ENCODE measurements around the gene CHAF1A.

CHAF1A gene

GRCh38 chr19:4453232-4454179, 51.1 kb downstream of the CHAF1A start:
- no peak overlapping the region for H3K4me2 ChIP-seq (ENCODE audit: insufficient read depth, low read length)
- no peak overlapping the region for H3K4me3 ChIP-seq (ENCODE audit: low read depth in 1 of 2, low read length in 2 of 2)
- H3K4me1 ChIP-seq (ENCODE audit: insufficient read depth, low read length): peaks cover 26% of the 10 kb centered on the region
- ATAC-seq (ENCODE audit: insufficient read depth, low read depth): no peak
- H3K9me3 ChIP-seq (ENCODE audit: insufficient read depth, low read length, severe bottlenecking): no peaks in the 10 kb centered on the region
- H2AFZ ChIP-seq (ENCODE audit: low read depth, low read length): no peak overlapping the region
- H3K36me3 ChIP-seq (ENCODE audit: insufficient read depth, low read length): peaks cover 52% of the 10 kb centered on the region
- no peak for DNase-seq
- H3K27me3 ChIP-seq (ENCODE audit: insufficient read depth, low read length, poor library complexity): no peaks in the 10 kb centered on the region
- H3K79me2 ChIP-seq (ENCODE audit: insufficient read depth, low read length): peaks cover 29% of the 10 kb centered on the region
- peaks cover 56% of the 10 kb centered on the region for H4K20me1 ChIP-seq (ENCODE audit: insufficient read depth, low read length)
- TF ChIP-seq EZH2 (IDR thresholded peaks at IDR 0.05; ENCODE audit: borderline replicate concordance, low read depth, low read length, severe bottlenecking) (no peak), CTCF (IDR thresholded peaks at IDR 0.05; ENCODE audit: borderline replicate concordance, extremely low read depth, low read length, poor library complexity, severe bottlenecking) (no peak)
- H3K27ac ChIP-seq (ENCODE audit: low read length): no peak overlapping the region
- H3K9ac ChIP-seq (ENCODE audit: low read depth, low read length): no peak overlapping the region

- Histone ChIP-seq H3K4me3 (ENCODE audit: low read depth in 1 of 2, low read length in 2 of 2) (peak overlapping the region in 1 of 2 experiments; percentile 5; a peak in 1 of 4 replicates), H3K4me2 (ENCODE audit: insufficient read depth, low read length) (peak overlapping the region; percentile 79), H2AFZ (ENCODE audit: low read depth, low read length) (no peak overlapping the region), H3K79me2 (ENCODE audit: insufficient read depth, low read length) (peaks cover 29% of the 10 kb centered on the region), H4K20me1 (ENCODE audit: insufficient read depth, low read length) (peaks cover 45% of the 10 kb centered on the region), H3K9me3 (ENCODE audit: insufficient read depth, low read length, severe bottlenecking) (no peaks in the 10 kb centered on the region), H3K4me1 (ENCODE audit: insufficient read depth, low read length) (peaks cover 26% of the 10 kb centered on the region), H3K9ac (ENCODE audit: low read depth, low read length) (no peak overlapping the region), H3K36me3 (ENCODE audit: insufficient read depth, low read length) (peaks cover 39% of the 10 kb centered on the region), H3K27ac (ENCODE audit: low read length) (no peak overlapping the region), H3K27me3 (ENCODE audit: insufficient read depth, low read length, poor library complexity) (no peaks in the 10 kb centered on the region)
- TF ChIP-seq CTCF (IDR thresholded peaks at IDR 0.05; ENCODE audit: borderline replicate concordance, extremely low read depth, low read length, poor library complexity, severe bottlenecking) (no peak), EZH2 (IDR thresholded peaks at IDR 0.05; ENCODE audit: borderline replicate concordance, low read depth, low read length, severe bottlenecking) (no peak)
- no peak for DNase-seq
- ATAC-seq (ENCODE audit: insufficient read depth, low read depth): no peak
Observed at GRCh38 chr19:4454747-4455718, 52.6 kb downstream of the CHAF1A start.

- no peak for DNase-seq
- Histone ChIP-seq H3K79me2 (ENCODE audit: insufficient read depth, low read length) (peaks cover 29% of the 10 kb centered on the region), H3K4me1 (ENCODE audit: insufficient read depth, low read length) (peaks cover 26% of the 10 kb centered on the region), H2AFZ (ENCODE audit: low read depth, low read length) (no peak overlapping the region), H3K36me3 (ENCODE audit: insufficient read depth, low read length) (peaks cover 33% of the 10 kb centered on the region), H3K27me3 (ENCODE audit: insufficient read depth, low read length, poor library complexity) (no peaks in the 10 kb centered on the region), H3K4me2 (ENCODE audit: insufficient read depth, low read length) (peak overlapping the region; percentile 79), H3K4me3 (ENCODE audit: low read depth in 1 of 2, low read length in 2 of 2) (peak overlapping the region; percentile 90 to 96; a peak in 3 of 4 replicates), H3K9me3 (ENCODE audit: insufficient read depth, low read length, severe bottlenecking) (no peaks in the 10 kb centered on the region), H3K27ac (ENCODE audit: low read length) (peak overlapping the region; percentile 70; the same call in 1 of the 2 replicates), H4K20me1 (ENCODE audit: insufficient read depth, low read length) (peaks cover 45% of the 10 kb centered on the region), H3K9ac (ENCODE audit: low read depth, low read length) (peak overlapping the region; percentile 71)
- TF ChIP-seq CTCF (IDR thresholded peaks at IDR 0.05; ENCODE audit: borderline replicate concordance, extremely low read depth, low read length, poor library complexity, severe bottlenecking) (no peak), EZH2 (IDR thresholded peaks at IDR 0.05; ENCODE audit: borderline replicate concordance, low read depth, low read length, severe bottlenecking) (no peak)
- ATAC-seq (ENCODE audit: insufficient read depth, low read depth): no peak
Observed at GRCh38 chr19:4455719-4456475, 53.5 kb downstream of the CHAF1A start.
